Germinal center (tissue), 1 donor: ENCODE results near the gene NEK10.
"Not testable (repeated sequence)": the region's sequence is repeated elsewhere in the genome, so short reads cannot be mapped to it uniquely, and the experiment has no call there.

Source experiments
- DNase-seq: peaks from one replicate; pipeline ENCODE4 v3.0.0; 2012; ENCODE audit warnings: mixed read lengths, low spot score

Gene NEK10

GRCh38 chr3:27311400-27311799, 57.8 kb downstream of the NEK10 start:
- no peak for DNase-seq

- no peak for DNase-seq
Measured at GRCh38 chr3:27310688-27311087, 58.5 kb downstream of the NEK10 start.

GRCh38 chr3:27307566-27307965, 61.6 kb downstream of the NEK10 start:
- no peak for DNase-seq

- no peak for DNase-seq
Measured at GRCh38 chr3:27302891-27303290, 66.3 kb downstream of the NEK10 start.

- not testable (repeated sequence) for DNase-seq
Measured at GRCh38 chr3:27298981-27299380, 70.2 kb downstream of the NEK10 start.

GRCh38 chr3:27293939-27294338, 75.2 kb downstream of the NEK10 start:
- no peak for DNase-seq

- DNase-seq: no peak
Measured at GRCh38 chr3:27290760-27291159, 78.4 kb downstream of the NEK10 start.

GRCh38 chr3:27289769-27290413, 79.3 kb downstream of the NEK10 start:
- DNase-seq: no peak

GRCh38 chr3:27287052-27287451, 82.1 kb downstream of the NEK10 start:
- DNase-seq: no peak

- not testable (repeated sequence) for DNase-seq
Measured at GRCh38 chr3:27286467-27286866, 82.7 kb downstream of the NEK10 start.

GRCh38 chr3:27285668-27286067, 83.5 kb downstream of the NEK10 start:
- DNase-seq: no peak

GRCh38 chr3:27281671-27282150, 87.5 kb downstream of the NEK10 start:
- DNase-seq: no peak

GRCh38 chr3:27279123-27279522, 90.1 kb downstream of the NEK10 start:
- DNase-seq: no peak

- DNase-seq: no peak
Measured at GRCh38 chr3:27278383-27279055, 90.7 kb downstream of the NEK10 start.

- no peak for DNase-seq
Measured at GRCh38 chr3:27275441-27275990, 93.7 kb downstream of the NEK10 start.

GRCh38 chr3:27271890-27272289, 97.3 kb downstream of the NEK10 start:
- DNase-seq: no peak

- DNase-seq: no peak
Measured at GRCh38 chr3:27254896-27255295, 114.3 kb downstream of the NEK10 start.

GRCh38 chr3:27253831-27254230, 115.4 kb downstream of the NEK10 start:
- peak; percentile 28 for DNase-seq

GRCh38 chr3:27253391-27253790, 115.8 kb downstream of the NEK10 start:
- DNase-seq: no peak

GRCh38 chr3:27252646-27253045, 116.5 kb downstream of the NEK10 start:
- no peak for DNase-seq

- no peak for DNase-seq
Measured at GRCh38 chr3:27244374-27244773, 124.8 kb downstream of the NEK10 start.

GRCh38 chr3:27239951-27240350, 129.2 kb downstream of the NEK10 start:
- DNase-seq: no peak

GRCh38 chr3:27228805-27229204, 140.4 kb downstream of the NEK10 start:
- no peak for DNase-seq
